ENCODE measurements around the gene FBXW2.

DNA sequence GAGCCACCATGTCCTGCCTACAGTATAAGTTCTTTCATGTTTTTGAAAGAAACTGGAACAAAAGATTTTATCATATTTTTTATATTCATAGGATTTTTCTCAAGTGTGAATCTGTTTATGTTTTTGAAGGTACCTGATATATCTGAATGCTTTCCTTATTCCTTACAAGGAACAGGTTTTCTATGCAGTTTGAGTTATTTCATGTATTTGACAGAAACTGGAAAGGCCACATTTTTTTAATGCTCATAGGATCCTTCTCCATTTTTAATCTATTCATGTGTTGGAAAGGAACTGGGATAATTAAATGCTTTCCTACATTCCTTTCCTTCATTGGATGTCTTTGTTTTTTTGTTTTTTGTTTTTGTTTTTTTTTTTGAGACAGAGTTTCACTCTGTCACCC is 15.7 kb upstream of the FBXW2 start:
- TF ChIP-seq SIN3A (IDR thresholded peaks at IDR 0.05; ENCODE audit: borderline replicate concordance, low read depth, low read length) (no peak), CTCF (IDR thresholded peaks at IDR 0.05) (no peak), POLR2AphosphoS5 (IDR thresholded peaks at IDR 0.05; ENCODE audit: low read depth, low read length) (no peak), GABPA (IDR thresholded peaks at IDR 0.05; ENCODE audit: low read depth) (no peak), CHD2 (IDR thresholded peaks at IDR 0.05; ENCODE audit: low read length, partially characterized antibody) (no peak), TAF1 (IDR thresholded peaks at IDR 0.05; ENCODE audit: borderline replicate concordance, low read depth, low read length) (no peak)
- TF ChIP-seq, protein P1, sequence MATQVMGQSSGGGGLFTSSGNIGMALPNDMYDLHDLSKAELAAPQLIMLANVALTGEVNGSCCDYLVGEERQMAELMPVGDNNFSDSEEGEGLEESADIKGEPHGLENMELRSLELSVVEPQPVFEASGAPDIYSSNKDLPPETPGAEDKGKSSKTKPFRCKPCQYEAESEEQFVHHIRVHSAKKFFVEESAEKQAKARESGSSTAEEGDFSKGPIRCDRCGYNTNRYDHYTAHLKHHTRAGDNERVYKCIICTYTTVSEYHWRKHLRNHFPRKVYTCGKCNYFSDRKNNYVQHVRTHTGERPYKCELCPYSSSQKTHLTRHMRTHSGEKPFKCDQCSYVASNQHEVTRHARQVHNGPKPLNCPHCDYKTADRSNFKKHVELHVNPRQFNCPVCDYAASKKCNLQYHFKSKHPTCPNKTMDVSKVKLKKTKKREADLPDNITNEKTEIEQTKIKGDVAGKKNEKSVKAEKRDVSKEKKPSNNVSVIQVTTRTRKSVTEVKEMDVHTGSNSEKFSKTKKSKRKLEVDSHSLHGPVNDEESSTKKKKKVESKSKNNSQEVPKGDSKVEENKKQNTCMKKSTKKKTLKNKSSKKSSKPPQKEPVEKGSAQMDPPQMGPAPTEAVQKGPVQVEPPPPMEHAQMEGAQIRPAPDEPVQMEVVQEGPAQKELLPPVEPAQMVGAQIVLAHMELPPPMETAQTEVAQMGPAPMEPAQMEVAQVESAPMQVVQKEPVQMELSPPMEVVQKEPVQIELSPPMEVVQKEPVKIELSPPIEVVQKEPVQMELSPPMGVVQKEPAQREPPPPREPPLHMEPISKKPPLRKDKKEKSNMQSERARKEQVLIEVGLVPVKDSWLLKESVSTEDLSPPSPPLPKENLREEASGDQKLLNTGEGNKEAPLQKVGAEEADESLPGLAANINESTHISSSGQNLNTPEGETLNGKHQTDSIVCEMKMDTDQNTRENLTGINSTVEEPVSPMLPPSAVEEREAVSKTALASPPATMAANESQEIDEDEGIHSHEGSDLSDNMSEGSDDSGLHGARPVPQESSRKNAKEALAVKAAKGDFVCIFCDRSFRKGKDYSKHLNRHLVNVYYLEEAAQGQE (IDR thresholded peaks at IDR 0.05; ENCODE audit: low read depth, low read length), result no peak
- TF ChIP-seq, protein P2, sequence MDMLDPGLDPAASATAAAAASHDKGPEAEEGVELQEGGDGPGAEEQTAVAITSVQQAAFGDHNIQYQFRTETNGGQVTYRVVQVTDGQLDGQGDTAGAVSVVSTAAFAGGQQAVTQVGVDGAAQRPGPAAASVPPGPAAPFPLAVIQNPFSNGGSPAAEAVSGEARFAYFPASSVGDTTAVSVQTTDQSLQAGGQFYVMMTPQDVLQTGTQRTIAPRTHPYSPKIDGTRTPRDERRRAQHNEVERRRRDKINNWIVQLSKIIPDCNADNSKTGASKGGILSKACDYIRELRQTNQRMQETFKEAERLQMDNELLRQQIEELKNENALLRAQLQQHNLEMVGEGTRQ (IDR thresholded peaks at IDR 0.05; ENCODE audit: borderline replicate concordance, low read depth, low read length), result no peak
